DND-41 (cell line): ENCODE data around the gene PLAU.
"Not testable (repeated sequence)": the region's sequence is repeated elsewhere in the genome, so short reads cannot be mapped to it uniquely, and the experiment has no call there.

Source experiments
- ATAC-seq: fragments of 200-7000 bp; cut with Tn5 transposase; 3 replicates; pipeline ENCODE4 v1.9.1; 2021; ENCODE audit warnings: low read depth; ENCODE audit not compliant: insufficient read depth
- DNase-seq: peaks from one replicate; pipeline ENCODE4 v3.0.0-alpha.2; 2020
- H2AFZ ChIP-seq: 2 replicates; pipeline ENCODE4 v1.6.0; 2012; ENCODE audit warnings: low read depth, low read length
- H3K27ac ChIP-seq: 2 replicates; pipeline ENCODE4 v1.5.1; 2012; ENCODE audit warnings: low read length, inconsistent platforms
- H3K27me3 ChIP-seq: fragments of 200-600 bp; sonication (generic); 2 replicates; pipeline ENCODE4 v1.6.0; 2012; ENCODE audit warnings: low read length, mild to moderate bottlenecking, inconsistent platforms; ENCODE audit not compliant: insufficient read depth, poor library complexity
- H3K36me3 ChIP-seq: 2 replicates; pipeline ENCODE4 v1.5.1; 2012; ENCODE audit warnings: low read length, inconsistent platforms; ENCODE audit not compliant: insufficient read depth
- H3K4me1 ChIP-seq: 2 replicates; pipeline ENCODE4 v1.5.1; 2012; ENCODE audit warnings: mild to moderate bottlenecking, low read length; ENCODE audit not compliant: insufficient read depth
- H3K4me2 ChIP-seq: 2 replicates; pipeline ENCODE4 v1.6.0; 2012; ENCODE audit warnings: mild to moderate bottlenecking, moderate library complexity, low read length, inconsistent platforms; ENCODE audit not compliant: insufficient read depth
- H3K4me3 ChIP-seq, 2 experiments: fragments of 200-600 bp in 1 of 2; shearing (Covaris generic) in 1 of 2; 2 replicates each; pipeline ENCODE4 v1.5.1; 2012 to 2016; ENCODE audit warnings: inconsistent platforms in 2 of 2, low read length in 2 of 2, mild to moderate bottlenecking in 2 of 2, low read depth in 1 of 2, moderate library complexity in 1 of 2
- H3K79me2 ChIP-seq: 2 replicates; pipeline ENCODE4 v1.6.0; 2012; ENCODE audit warnings: low read length, inconsistent platforms; ENCODE audit not compliant: insufficient read depth
- H3K9ac ChIP-seq: 2 replicates; pipeline ENCODE4 v1.6.0; 2012; ENCODE audit warnings: low read depth, mild to moderate bottlenecking, inconsistent platforms, low read length, moderate library complexity
- H3K9me3 ChIP-seq: 2 replicates; pipeline ENCODE4 v1.5.1; 2012; ENCODE audit warnings: low read length, moderate library complexity, mild to moderate bottlenecking, inconsistent platforms; ENCODE audit not compliant: insufficient read depth, severe bottlenecking
- H4K20me1 ChIP-seq: 2 replicates; pipeline ENCODE4 v1.6.0; 2012; ENCODE audit warnings: low read length; ENCODE audit not compliant: insufficient read depth
- EZH2 ChIP-seq: IDR thresholded peaks from 3 replicates; pipeline ENCODE4 v1.6.1; 2012; ENCODE audit warnings: borderline replicate concordance, low read depth, mild to moderate bottlenecking, moderate library complexity, low read length, inconsistent platforms; ENCODE audit not compliant: severe bottlenecking
- TF ChIP-seq, protein P1 (sequence below): IDR thresholded peaks from 2 replicates; pipeline ENCODE4 v1.5.1; 2012; ENCODE audit warnings: borderline replicate concordance, low read length, moderate library complexity, mild to moderate bottlenecking; ENCODE audit not compliant: poor library complexity, severe bottlenecking; ENCODE audit errors: extremely low read depth

PLAU gene

DNA sequence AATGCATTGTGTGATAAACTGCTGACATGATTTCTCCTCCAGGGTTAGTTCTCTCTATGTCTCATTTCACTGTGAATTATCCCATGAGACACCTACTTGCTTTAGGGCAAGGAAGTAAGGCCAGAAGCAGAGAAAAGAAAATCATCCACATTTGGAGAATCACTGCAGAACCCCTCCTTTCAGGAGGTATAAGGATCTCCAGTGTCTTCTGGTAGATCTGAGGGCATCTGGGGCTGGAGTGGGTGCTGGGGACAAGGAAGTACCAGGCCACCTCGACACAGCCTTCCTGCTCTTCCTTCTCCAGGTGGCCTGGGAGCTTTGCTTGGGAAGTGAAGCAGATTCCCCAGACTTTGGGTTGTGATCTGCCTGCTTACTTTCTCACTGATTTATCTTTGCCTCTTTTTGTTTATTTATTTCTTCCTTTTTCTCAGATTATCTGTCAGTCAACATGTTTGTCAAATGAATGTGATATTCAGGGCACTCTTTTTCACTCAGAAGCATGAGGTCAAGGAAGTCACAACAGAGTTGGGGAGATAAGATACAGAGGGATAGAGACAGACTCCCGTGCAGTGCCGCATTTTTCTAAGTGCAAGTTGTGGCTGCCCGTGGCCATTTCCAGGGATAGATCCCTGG, 24.2 kb upstream of the PLAU start:
- H3K4me3 ChIP-seq = no peak overlapping the region
- no peak overlapping the region for H2AFZ ChIP-seq
- no peaks in the 10 kb centered on the region for H3K36me3 ChIP-seq
- H3K9me3 ChIP-seq = no peaks in the 10 kb centered on the region
- no peaks in the 10 kb centered on the region for H3K27me3 ChIP-seq
- no peak overlapping the region for H3K4me2 ChIP-seq
- no peak overlapping the region for H3K27ac ChIP-seq
- no peak overlapping the region for H3K9ac ChIP-seq
- no peaks in the 10 kb centered on the region for H3K4me1 ChIP-seq
- H3K79me2 ChIP-seq = no peaks in the 10 kb centered on the region
- ATAC-seq (no peak), DNase-seq (no peak)
- TF ChIP-seq EZH2 = no peak
- no peaks in the 10 kb centered on the region for H4K20me1 ChIP-seq

DNA sequence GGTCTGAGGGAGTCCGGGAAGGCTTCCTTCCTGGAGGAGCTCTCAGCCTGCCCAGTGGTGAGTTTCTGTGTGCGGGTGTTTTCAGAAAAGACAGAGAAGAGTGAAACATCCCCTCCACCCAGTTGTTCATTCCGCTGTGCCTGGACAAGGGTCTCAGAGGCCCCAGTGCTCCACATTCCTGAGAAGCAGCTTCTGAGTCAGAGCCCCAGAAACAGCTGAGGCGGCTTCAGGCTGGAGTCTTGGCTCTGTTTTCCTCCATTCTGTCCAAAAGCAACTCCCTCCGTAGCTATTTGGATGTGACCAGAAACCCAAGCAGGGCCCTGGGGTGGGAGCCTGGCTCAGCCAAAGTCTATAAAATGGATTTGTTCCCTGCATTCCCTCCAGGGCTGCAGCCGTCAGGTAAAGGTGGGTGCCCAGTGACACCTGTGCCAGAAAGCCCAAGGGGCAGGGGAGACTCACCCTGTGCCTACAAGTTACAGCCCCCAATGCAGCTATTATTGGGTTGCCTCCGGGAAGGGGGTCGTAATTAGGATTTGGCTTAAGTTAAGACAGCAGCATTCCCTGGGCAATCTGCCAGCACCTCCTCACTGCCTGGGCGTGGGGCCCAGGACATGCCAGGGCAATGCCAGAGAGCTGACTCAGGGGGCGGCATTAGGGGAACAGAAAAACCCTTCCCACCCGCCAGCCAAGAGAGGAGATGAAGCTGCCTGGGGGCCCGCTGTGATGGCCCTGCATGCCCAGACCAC, 23.5 kb upstream of the PLAU start:
- Histone ChIP-seq H3K36me3 (no peaks in the 10 kb centered on the region), H3K4me3 (no peak overlapping the region), H3K79me2 (no peaks in the 10 kb centered on the region), H3K9ac (no peak overlapping the region), H4K20me1 (no peaks in the 10 kb centered on the region), H3K4me1 (no peaks in the 10 kb centered on the region), H3K27me3 (no peaks in the 10 kb centered on the region), H3K9me3 (no peaks in the 10 kb centered on the region), H3K27ac (no peak overlapping the region), H2AFZ (no peak overlapping the region), H3K4me2 (no peak overlapping the region)
- TF ChIP-seq, protein P1, sequence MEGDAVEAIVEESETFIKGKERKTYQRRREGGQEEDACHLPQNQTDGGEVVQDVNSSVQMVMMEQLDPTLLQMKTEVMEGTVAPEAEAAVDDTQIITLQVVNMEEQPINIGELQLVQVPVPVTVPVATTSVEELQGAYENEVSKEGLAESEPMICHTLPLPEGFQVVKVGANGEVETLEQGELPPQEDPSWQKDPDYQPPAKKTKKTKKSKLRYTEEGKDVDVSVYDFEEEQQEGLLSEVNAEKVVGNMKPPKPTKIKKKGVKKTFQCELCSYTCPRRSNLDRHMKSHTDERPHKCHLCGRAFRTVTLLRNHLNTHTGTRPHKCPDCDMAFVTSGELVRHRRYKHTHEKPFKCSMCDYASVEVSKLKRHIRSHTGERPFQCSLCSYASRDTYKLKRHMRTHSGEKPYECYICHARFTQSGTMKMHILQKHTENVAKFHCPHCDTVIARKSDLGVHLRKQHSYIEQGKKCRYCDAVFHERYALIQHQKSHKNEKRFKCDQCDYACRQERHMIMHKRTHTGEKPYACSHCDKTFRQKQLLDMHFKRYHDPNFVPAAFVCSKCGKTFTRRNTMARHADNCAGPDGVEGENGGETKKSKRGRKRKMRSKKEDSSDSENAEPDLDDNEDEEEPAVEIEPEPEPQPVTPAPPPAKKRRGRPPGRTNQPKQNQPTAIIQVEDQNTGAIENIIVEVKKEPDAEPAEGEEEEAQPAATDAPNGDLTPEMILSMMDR = no peak
- no peak for TF ChIP-seq EZH2
- DNase-seq (no peak), ATAC-seq (no peak)

DNA sequence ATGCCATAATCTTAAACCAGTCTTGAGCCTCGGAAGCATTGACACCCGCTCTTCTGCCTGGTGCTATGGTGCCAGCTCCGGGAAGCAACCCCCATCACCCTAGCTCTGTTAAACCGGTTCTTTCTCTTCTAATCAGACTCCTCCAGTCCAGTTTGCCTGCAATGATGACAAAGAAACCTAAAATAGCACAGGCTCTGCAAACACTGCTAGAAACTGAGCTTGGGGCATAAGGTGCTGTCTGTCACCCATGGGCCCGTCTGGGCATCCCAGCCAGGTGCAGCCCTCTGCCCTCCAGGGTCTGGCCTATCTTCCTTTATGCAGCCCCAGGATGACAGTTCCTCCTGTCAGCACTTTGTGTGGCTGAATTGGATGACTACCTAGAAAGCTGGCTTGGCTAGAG, 22.4 kb upstream of the PLAU start:
- Histone ChIP-seq H3K9ac (no peak overlapping the region), H3K4me3 (no peak overlapping the region), H3K9me3 (no peaks in the 10 kb centered on the region), H3K27me3 (no peaks in the 10 kb centered on the region), H3K27ac (no peak overlapping the region), H3K36me3 (no peaks in the 10 kb centered on the region), H3K79me2 (no peaks in the 10 kb centered on the region), H3K4me2 (no peak overlapping the region), H3K4me1 (no peaks in the 10 kb centered on the region), H4K20me1 (no peaks in the 10 kb centered on the region), H2AFZ (no peak overlapping the region)
- TF ChIP-seq EZH2 = no peak
- TF ChIP-seq, protein P1 = no peak
- DNase-seq = no peak
- no peak for ATAC-seq

DNA sequence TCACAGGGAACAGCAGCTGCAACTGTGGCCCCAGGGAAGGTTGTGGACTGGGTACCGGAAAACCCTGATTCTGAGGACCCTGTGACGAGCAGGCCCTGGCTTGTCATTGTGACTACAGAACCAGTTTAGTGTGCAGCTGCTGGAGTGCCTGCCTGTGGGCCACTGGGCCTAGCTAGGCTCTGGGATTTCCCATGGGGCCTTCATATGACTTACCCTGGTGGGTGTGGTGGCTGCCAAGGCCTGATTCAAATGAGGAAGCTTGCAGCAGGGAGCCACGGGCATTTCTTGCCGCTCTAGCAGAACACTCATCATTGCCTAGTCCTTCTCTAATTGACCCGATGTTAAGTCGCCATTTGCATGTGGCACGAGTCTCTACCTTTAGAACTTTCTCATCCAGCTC, 21.9 kb upstream of the PLAU start:
- Histone ChIP-seq H2AFZ (no peak overlapping the region), H3K79me2 (no peaks in the 10 kb centered on the region), H4K20me1 (no peaks in the 10 kb centered on the region), H3K4me3 (no peak overlapping the region), H3K4me1 (no peaks in the 10 kb centered on the region), H3K27ac (no peak overlapping the region), H3K27me3 (no peaks in the 10 kb centered on the region), H3K36me3 (no peaks in the 10 kb centered on the region), H3K4me2 (no peak overlapping the region), H3K9ac (no peak overlapping the region), H3K9me3 (no peaks in the 10 kb centered on the region)
- DNase-seq (no peak), ATAC-seq (no peak)
- TF ChIP-seq EZH2 = no peak
- TF ChIP-seq, protein P1 = no peak

DNA sequence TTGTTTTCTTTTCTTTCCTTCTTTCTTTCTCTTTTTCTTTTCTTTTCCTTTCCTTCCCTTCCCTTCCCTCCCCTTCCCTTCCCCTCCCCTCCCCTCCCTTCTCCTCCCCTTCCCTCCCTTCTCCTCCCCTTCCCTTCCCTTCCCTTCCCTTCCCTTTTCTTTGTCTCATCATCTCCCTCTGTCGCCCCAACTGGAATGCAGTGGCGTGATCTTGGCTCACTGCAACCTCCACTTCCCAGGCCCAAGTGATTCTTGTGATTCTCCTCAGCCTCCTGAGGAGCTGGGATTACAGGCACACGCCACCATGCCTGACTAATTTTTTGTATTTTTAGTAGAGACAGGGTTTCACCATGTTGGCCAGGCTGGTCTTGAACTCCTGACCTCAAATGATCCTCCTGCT, 21.5 kb upstream of the PLAU start:
- H2AFZ ChIP-seq, H3K27me3 ChIP-seq, ATAC-seq, H3K79me2 ChIP-seq, H3K9ac ChIP-seq, H3K36me3 ChIP-seq, DNase-seq, H3K27ac ChIP-seq, H3K4me2 ChIP-seq, H3K4me1 ChIP-seq, H4K20me1 ChIP-seq, H3K9me3 ChIP-seq, H3K4me3 ChIP-seq: not testable (repeated sequence)
